GM19467 (cell line): Measurements from ENCODE around the gene ADRA2C.

Experiments used
- ATAC-seq: cut with Tn5 transposase; IDR thresholded peaks from one replicate; pipeline ENCODE4 v1.9.1; 2021; ENCODE audit warnings: mild to moderate bottlenecking, moderate library complexity; ENCODE audit not compliant: unreplicated experiment

Gene ADRA2C

GRCh38 chr4:3766036-3766784 lies at the start of gene ADRA2C:
Gene ADRA2C, plus strand, starts transcription at chr4:3766385. Its CDS starts 222 bp downstream, at chr4:3766607.
- ATAC-seq: no peak

- ATAC-seq: no peak
Observed at GRCh38 chr4:3716631-3717235, 49.5 kb upstream of the ADRA2C start.

- no peak for ATAC-seq
Observed at GRCh38 chr4:3717241-3717640, 48.9 kb upstream of the ADRA2C start.

- ATAC-seq: no peak
Observed at GRCh38 chr4:3718462-3718861, 47.7 kb upstream of the ADRA2C start.

- no peak for ATAC-seq
Observed at GRCh38 chr4:3719191-3719590, 47.0 kb upstream of the ADRA2C start.

- ATAC-seq: no peak
Observed at GRCh38 chr4:3719836-3720235, 46.3 kb upstream of the ADRA2C start.

- ATAC-seq: no peak
Observed at GRCh38 chr4:3720466-3720865, 45.7 kb upstream of the ADRA2C start.

GRCh38 chr4:3721186-3721585 lies 45.0 kb upstream of the ADRA2C start:
- no peak for ATAC-seq

- ATAC-seq: no peak
Observed at GRCh38 chr4:3721627-3722026, 44.6 kb upstream of the ADRA2C start.

- ATAC-seq: no peak
Observed at GRCh38 chr4:3722446-3723231, 43.5 kb upstream of the ADRA2C start.

GRCh38 chr4:3723232-3723642 lies 42.9 kb upstream of the ADRA2C start:
- no peak for ATAC-seq

- no peak for ATAC-seq
Observed at GRCh38 chr4:3724319-3725231, 41.6 kb upstream of the ADRA2C start.

GRCh38 chr4:3725936-3726870 lies 40.0 kb upstream of the ADRA2C start:
- no peak for ATAC-seq

GRCh38 chr4:3727847-3728469 lies 38.2 kb upstream of the ADRA2C start:
- no peak for ATAC-seq

GRCh38 chr4:3729188-3729881 lies 36.9 kb upstream of the ADRA2C start:
- ATAC-seq: no peak

- ATAC-seq: no peak
Observed at GRCh38 chr4:3729882-3730226, 36.3 kb upstream of the ADRA2C start.

GRCh38 chr4:3730422-3731190 lies 35.6 kb upstream of the ADRA2C start:
- ATAC-seq: no peak
